ENCODE results near the gene TMEM269.
"Not testable (repeated sequence)": the region's sequence is repeated elsewhere in the genome, so short reads cannot be mapped to it uniquely, and the experiment has no call there.

DNA sequence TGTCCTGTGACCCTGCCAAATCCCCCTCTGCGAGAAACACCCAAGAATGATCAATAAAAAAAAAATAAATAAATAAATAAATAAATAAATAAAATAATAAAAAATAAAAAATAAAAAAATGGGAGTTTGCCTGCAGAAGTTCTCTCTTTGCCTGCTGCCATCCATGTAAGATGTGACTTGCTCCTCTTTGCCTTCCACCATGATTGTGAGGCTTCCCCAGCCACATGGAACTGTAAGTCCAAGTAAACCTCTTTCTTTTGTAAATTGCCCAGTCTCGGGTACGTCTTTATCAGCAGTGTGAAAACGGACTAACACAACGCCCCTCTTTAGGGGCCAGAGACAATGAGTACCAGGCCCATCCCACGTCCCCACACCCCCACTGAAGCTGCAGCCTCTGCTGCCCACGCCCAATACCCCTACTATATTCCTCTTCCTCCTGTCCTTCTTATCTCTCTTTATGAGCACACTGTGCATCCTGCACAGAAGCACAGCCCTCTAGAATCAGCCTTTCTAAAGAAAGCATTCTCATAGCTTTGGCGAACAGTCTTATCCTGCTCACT is 33.2 kb upstream of the TMEM269 start:
- TF ChIP-seq, protein P1, sequence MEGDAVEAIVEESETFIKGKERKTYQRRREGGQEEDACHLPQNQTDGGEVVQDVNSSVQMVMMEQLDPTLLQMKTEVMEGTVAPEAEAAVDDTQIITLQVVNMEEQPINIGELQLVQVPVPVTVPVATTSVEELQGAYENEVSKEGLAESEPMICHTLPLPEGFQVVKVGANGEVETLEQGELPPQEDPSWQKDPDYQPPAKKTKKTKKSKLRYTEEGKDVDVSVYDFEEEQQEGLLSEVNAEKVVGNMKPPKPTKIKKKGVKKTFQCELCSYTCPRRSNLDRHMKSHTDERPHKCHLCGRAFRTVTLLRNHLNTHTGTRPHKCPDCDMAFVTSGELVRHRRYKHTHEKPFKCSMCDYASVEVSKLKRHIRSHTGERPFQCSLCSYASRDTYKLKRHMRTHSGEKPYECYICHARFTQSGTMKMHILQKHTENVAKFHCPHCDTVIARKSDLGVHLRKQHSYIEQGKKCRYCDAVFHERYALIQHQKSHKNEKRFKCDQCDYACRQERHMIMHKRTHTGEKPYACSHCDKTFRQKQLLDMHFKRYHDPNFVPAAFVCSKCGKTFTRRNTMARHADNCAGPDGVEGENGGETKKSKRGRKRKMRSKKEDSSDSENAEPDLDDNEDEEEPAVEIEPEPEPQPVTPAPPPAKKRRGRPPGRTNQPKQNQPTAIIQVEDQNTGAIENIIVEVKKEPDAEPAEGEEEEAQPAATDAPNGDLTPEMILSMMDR (IDR thresholded peaks at IDR 0.05; ENCODE audit: insufficient read depth, low read length, poor library complexity, severe bottlenecking): not testable (repeated sequence)
- TF ChIP-seq EZH2phosphoT487 (conservative IDR thresholded peaks at IDR 0.05; ENCODE audit: low read length): not testable (repeated sequence)
